ENCODE results near the gene RBPMS2. TPM values are rescaled to one million over a fixed set of nuclear protein-coding genes. Genes with fewer than 3 reads are reported as not detected.

RBPMS2 gene
- total RNA-seq, 2 experiments from 2014 or later, result not detected

DNA sequence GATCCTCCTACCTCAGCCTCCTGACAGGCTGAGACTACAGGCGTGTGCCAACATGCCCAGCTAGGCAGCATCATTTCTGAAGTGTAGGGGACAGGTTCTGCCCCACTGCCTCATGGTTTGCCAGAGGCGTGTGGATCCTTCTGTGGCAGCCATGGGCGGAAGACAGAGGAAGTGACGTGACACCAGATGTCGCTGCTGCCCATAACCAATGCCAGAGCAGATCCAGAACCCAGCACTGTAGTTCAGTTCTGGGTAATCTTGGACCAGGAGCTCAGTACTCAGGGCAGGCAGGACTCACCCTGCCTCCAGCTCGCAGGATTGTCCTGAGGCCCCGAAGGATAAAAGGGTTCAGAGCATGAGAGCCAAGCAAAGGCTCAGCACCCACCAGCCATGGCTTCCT is 8.2 kb downstream of the RBPMS2 start:
- Histone ChIP-seq H3K4me3 (ENCODE audit: low read length) (no peak overlapping the region), H3K27me3 (ENCODE audit: control insufficient read depth in 1 of 2, insufficient read depth in 2 of 2, low read length in 2 of 2) (no peaks in the 10 kb centered on the region), H3K9me3 (ENCODE audit: control insufficient read depth in 1 of 2, insufficient read depth in 1 of 2, low read length in 2 of 2) (no peaks in the 10 kb centered on the region), H3K4me1 (ENCODE audit: insufficient read depth, low read length) (no peaks in the 10 kb centered on the region), H3K36me3 (ENCODE audit: insufficient read depth, low read length) (no peaks in the 10 kb centered on the region), H3K27ac (ENCODE audit: low read depth in 1 of 2, low read length in 2 of 2) (no peak overlapping the region)
- Mint-ChIP-seq H3K9me3 (no peaks in the 10 kb centered on the region), H3K4me3 (no peak overlapping the region), H3K27ac (no peak overlapping the region), H3K36me3 (ENCODE audit: low read depth) (no peaks in the 10 kb centered on the region), H3K27me3 (peaks cover under 1% of the 10 kb centered on the region), H3K4me1 (ENCODE audit: low read depth) (no peaks in the 10 kb centered on the region)
- DNase-seq (peak in 4 of 14 experiments; percentile 11 to 34 (median 18)), ATAC-seq (ENCODE audit: poor library complexity) (no peak)
- ChIA-PET CTCF (no interaction called here), POLR2A (no interaction called here)
- intact Hi-C loops (cut with DNase I, micrococcal nuclease), result no loop called here
- TF ChIP-seq, protein P1, sequence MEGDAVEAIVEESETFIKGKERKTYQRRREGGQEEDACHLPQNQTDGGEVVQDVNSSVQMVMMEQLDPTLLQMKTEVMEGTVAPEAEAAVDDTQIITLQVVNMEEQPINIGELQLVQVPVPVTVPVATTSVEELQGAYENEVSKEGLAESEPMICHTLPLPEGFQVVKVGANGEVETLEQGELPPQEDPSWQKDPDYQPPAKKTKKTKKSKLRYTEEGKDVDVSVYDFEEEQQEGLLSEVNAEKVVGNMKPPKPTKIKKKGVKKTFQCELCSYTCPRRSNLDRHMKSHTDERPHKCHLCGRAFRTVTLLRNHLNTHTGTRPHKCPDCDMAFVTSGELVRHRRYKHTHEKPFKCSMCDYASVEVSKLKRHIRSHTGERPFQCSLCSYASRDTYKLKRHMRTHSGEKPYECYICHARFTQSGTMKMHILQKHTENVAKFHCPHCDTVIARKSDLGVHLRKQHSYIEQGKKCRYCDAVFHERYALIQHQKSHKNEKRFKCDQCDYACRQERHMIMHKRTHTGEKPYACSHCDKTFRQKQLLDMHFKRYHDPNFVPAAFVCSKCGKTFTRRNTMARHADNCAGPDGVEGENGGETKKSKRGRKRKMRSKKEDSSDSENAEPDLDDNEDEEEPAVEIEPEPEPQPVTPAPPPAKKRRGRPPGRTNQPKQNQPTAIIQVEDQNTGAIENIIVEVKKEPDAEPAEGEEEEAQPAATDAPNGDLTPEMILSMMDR (IDR thresholded peaks at IDR 0.05), result no peak

DNA sequence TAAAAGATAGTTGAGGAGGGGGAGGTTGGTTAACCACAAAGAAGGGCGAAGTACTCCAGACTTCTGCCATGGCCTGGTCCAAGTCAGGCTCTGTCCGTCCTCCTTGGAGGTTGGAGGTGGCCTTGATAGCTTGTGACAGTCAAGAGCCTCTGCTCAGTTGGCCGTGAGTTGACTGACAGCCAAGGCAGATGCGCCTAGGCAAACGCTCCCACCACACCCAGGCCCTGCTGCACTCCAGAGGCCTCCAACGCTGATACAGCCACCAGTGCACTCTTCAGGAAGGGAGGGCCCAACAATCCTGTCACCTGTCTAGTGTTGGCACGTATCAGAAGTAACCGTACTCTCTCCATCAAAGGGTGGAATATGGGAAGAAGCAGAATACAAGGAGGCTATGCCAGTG is 9.3 kb downstream of the RBPMS2 start:
- ChIA-PET POLR2A (no interaction called here), CTCF (no interaction called here)
- H3K4me3 Mint-ChIP-seq, result no peak overlapping the region
- no peak overlapping the region for H3K27ac ChIP-seq (ENCODE audit: low read depth in 1 of 2, low read length in 2 of 2)
- H3K27me3 ChIP-seq (ENCODE audit: control insufficient read depth in 1 of 2, insufficient read depth in 2 of 2, low read length in 2 of 2), result no peaks in the 10 kb centered on the region
- H3K36me3 Mint-ChIP-seq (ENCODE audit: low read depth), result no peaks in the 10 kb centered on the region
- DNase-seq, result no peak
- H3K4me1 Mint-ChIP-seq (ENCODE audit: low read depth), result no peaks in the 10 kb centered on the region
- no peaks in the 10 kb centered on the region for H3K9me3 ChIP-seq (ENCODE audit: control insufficient read depth in 1 of 2, insufficient read depth in 1 of 2, low read length in 2 of 2)
- H3K4me1 ChIP-seq (ENCODE audit: insufficient read depth, low read length), result no peaks in the 10 kb centered on the region
- intact Hi-C loops (cut with DNase I, micrococcal nuclease), result no loop called here
- no peak overlapping the region for H3K4me3 ChIP-seq (ENCODE audit: low read length)
- no peak overlapping the region for H3K27ac Mint-ChIP-seq
- ATAC-seq (ENCODE audit: poor library complexity), result no peak
- no peaks in the 10 kb centered on the region for H3K27me3 Mint-ChIP-seq
- TF ChIP-seq, protein P1 (IDR thresholded peaks at IDR 0.05), result no peak
- H3K9me3 Mint-ChIP-seq, result no peaks in the 10 kb centered on the region
- H3K36me3 ChIP-seq (ENCODE audit: insufficient read depth, low read length), result no peaks in the 10 kb centered on the region

DNA sequence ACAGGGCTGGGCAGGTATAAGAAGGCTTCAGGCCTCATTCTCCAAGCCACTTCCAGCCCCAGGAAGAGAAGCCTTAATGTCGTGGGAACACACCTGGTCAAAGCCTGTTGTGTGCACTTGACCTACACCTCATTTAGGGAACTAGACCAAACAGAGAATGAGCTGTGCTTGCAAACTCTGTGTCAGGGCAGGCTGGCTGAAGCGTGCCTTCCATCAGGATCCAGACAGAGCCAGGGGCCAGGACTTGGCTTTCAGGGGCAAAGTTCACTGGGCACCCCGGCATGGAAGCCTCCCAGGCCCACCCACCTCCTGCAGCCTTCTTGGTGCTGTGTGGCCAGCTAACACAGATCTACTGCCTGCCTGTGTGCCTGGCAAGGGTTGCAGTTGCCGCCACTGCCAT is 11.5 kb downstream of the RBPMS2 start:
- Mint-ChIP-seq H3K4me3 (no peak overlapping the region), H3K36me3 (ENCODE audit: low read depth) (no peaks in the 10 kb centered on the region), H3K27ac (no peak overlapping the region), H3K4me1 (ENCODE audit: low read depth) (no peaks in the 10 kb centered on the region), H3K27me3 (no peaks in the 10 kb centered on the region), H3K9me3 (no peaks in the 10 kb centered on the region)
- ChIA-PET CTCF (interaction anchor here (0.8 kb wide), 1 partner anchor 17 kb away, joined by 3 read pairs; no protein-coding TSS in a partner anchor), POLR2A (no interaction called here)
- H3K4me1 ChIP-seq (ENCODE audit: insufficient read depth, low read length), result no peaks in the 10 kb centered on the region
- no peaks in the 10 kb centered on the region for H3K36me3 ChIP-seq (ENCODE audit: insufficient read depth, low read length)
- no peak overlapping the region for H3K27ac ChIP-seq (ENCODE audit: low read depth in 1 of 2, low read length in 2 of 2)
- intact Hi-C loops (cut with DNase I, micrococcal nuclease), result no loop called here
- ATAC-seq (ENCODE audit: poor library complexity) (no peak), DNase-seq (no peak)
- H3K27me3 ChIP-seq (ENCODE audit: control insufficient read depth in 1 of 2, insufficient read depth in 2 of 2, low read length in 2 of 2), result no peaks in the 10 kb centered on the region
- no peak overlapping the region for H3K4me3 ChIP-seq (ENCODE audit: low read length)
- TF ChIP-seq, protein P1 (IDR thresholded peaks at IDR 0.05), result no peak
- no peaks in the 10 kb centered on the region for H3K9me3 ChIP-seq (ENCODE audit: control insufficient read depth in 1 of 2, insufficient read depth in 1 of 2, low read length in 2 of 2)
